SK-N-SH (cell line): ENCODE results near the gene NFKBIE. TPM values are rescaled to one million over a fixed set of nuclear protein-coding genes. Genes with fewer than 3 reads are reported as not detected.

ENCODE experiments used
- CTCF ChIA-PET: fragments of 300-600, 350-600 bp; formaldehyde crosslinking; extraction: SDS; loops from one replicate; lab custom pipeline; 2021; lab: Yijun Ruan, JAX
- POLR2A ChIA-PET: fragments of 350-600 bp; sonication (Branson Sonifier 250); formaldehyde crosslinking; extraction: SDS; loops from one replicate; lab custom pipeline; 2020; ENCODE audit warnings: antibody characterized with exemption, inconsistent platforms; lab: Yijun Ruan, JAX
- DNase-seq: peaks from one replicate; pipeline ENCODE4 v3.0.0; 2012
- H2AFZ ChIP-seq: fragments of 200-600 bp; sonication (generic); 2 replicates; pipeline ENCODE4 v1.8.1; 2016; ENCODE audit warnings: antibody characterized with exemption, mild to moderate bottlenecking, low read depth
- H3F3A ChIP-seq: fragments of 200-600 bp; sonication (generic); replicated peaks from 2 replicates; pipeline ENCODE3; 2016; ENCODE audit warnings: antibody characterized with exemption, mild to moderate bottlenecking; ENCODE audit not compliant: insufficient read depth
- H3K27ac ChIP-seq, 2 experiments: fragments of 200-500 bp in 1 of 2; fragments of 200-600 bp in 1 of 2; sonication (Bioruptor generic) in 1 of 2; sonication (generic), shearing (Covaris generic) in 1 of 2; 2 replicates each; pipeline versions ENCODE4 v1.5.1 to v1.6.1; 2014 to 2016; ENCODE audit warnings: low read depth in 2 of 2, inconsistent platforms in 1 of 2, low read length in 1 of 2, mild to moderate bottlenecking in 1 of 2, mixed read lengths in 1 of 2
- H3K27me3 ChIP-seq: fragments of 200-600 bp; sonication (generic), shearing (Covaris generic); 2 replicates; pipeline ENCODE4 v1.6.1; 2016; ENCODE audit warnings: mixed run types; ENCODE audit not compliant: insufficient read depth
- H3K36me3 ChIP-seq, 2 experiments: fragments of 200-500 bp in 1 of 2; fragments of 200-600 bp in 1 of 2; sonication (Bioruptor generic) in 1 of 2; sonication (generic) in 1 of 2; replicated peaks in 1 of 2; 2 replicates each; pipeline versions ENCODE3 to v1.5.1; 2014 to 2016; ENCODE audit warnings: low read length in 1 of 2, mild to moderate bottlenecking in 1 of 2; ENCODE audit not compliant: insufficient read depth in 2 of 2, control insufficient read depth in 1 of 2
- H3K4me1 ChIP-seq, 2 experiments: fragments of 200-500 bp in 1 of 2; fragments of 200-600 bp in 1 of 2; sonication (Bioruptor generic) in 1 of 2; sonication (generic), shearing (Covaris generic) in 1 of 2; 2 replicates each; pipeline versions ENCODE4 v1.5.1 to v1.6.1; 2014 to 2016; ENCODE audit warnings: low read depth in 1 of 2, low read length in 1 of 2, mixed run types in 1 of 2; ENCODE audit not compliant: insufficient read depth in 2 of 2, control insufficient read depth in 1 of 2
- H3K4me2 ChIP-seq: fragments of 200-600 bp; sonication (generic), shearing (Covaris generic); 2 replicates; pipeline ENCODE4 v1.6.1; 2017; ENCODE audit warnings: mixed run types
- H3K4me3 ChIP-seq, 2 experiments: fragments of 200-500 bp in 1 of 2; fragments of 200-600 bp in 1 of 2; sonication (Bioruptor generic) in 1 of 2; sonication (generic), shearing (Covaris generic) in 1 of 2; 2 replicates each; pipeline versions ENCODE4 v1.5.1 to v1.8.1; 2014 to 2016; ENCODE audit warnings: low read depth in 2 of 2, inconsistent platforms in 1 of 2, low read length in 1 of 2, mild to moderate bottlenecking in 1 of 2, mixed read lengths in 1 of 2, moderate library complexity in 1 of 2
- H3K79me2 ChIP-seq: fragments of 200-600 bp; sonication (generic); 2 replicates; pipeline ENCODE4 v1.8.1; 2017; ENCODE audit warnings: mild to moderate bottlenecking; ENCODE audit not compliant: insufficient read depth
- H3K9ac ChIP-seq: fragments of 200-600 bp; sonication (generic); 2 replicates; pipeline ENCODE4 v1.6.1; 2017; ENCODE audit warnings: mixed run types
- H3K9me2 ChIP-seq: fragments of 200-600 bp; sonication (generic); 2 replicates; pipeline ENCODE4 v1.6.1; 2017; ENCODE audit warnings: mixed run types
- H3K9me3 ChIP-seq: fragments of 200-600 bp; sonication (generic); 2 replicates; pipeline ENCODE4 v1.6.1; 2017; ENCODE audit warnings: mixed run types, mild to moderate bottlenecking, moderate library complexity
- H4K20me1 ChIP-seq: fragments of 200-600 bp; sonication (generic); 2 replicates; pipeline ENCODE4 v1.6.1; 2017; ENCODE audit warnings: mild to moderate bottlenecking, mixed run types; ENCODE audit not compliant: insufficient read depth
- EZH2phosphoT487 ChIP-seq: fragments of 200-600 bp; sonication (generic); IDR thresholded peaks from 2 replicates; pipeline ENCODE4 v1.6.1; 2017; ENCODE audit warnings: low read depth, mixed run types, mild to moderate bottlenecking, antibody characterized with exemption, moderate library complexity, borderline replicate concordance
- MEF2A ChIP-seq: IDR thresholded peaks from 2 replicates; pipeline ENCODE4 v1.4.0; 2012; ENCODE audit warnings: low read depth, borderline replicate concordance
- MXI1 ChIP-seq: IDR thresholded peaks from 2 replicates; pipeline ENCODE4 v1.6.1; 2012; ENCODE audit warnings: mild to moderate bottlenecking, low read depth, low read length, improper control_type of control experiment
- NFIC ChIP-seq: IDR thresholded peaks from 2 replicates; pipeline ENCODE4 v1.4.0; 2012; ENCODE audit warnings: borderline replicate concordance
- NRF1 ChIP-seq: IDR thresholded peaks from 2 replicates; pipeline ENCODE4 v1.6.1; 2012; ENCODE audit warnings: low read depth, mild to moderate bottlenecking, low read length
- POLR2AphosphoS5 ChIP-seq: IDR thresholded peaks from 2 replicates; pipeline ENCODE4 v1.6.1; 2012; ENCODE audit warnings: low read depth, low read length
- REST ChIP-seq: IDR thresholded peaks from 2 replicates; pipeline ENCODE4 v1.6.1; 2012; ENCODE audit warnings: mild to moderate bottlenecking, low read depth, low read length, moderate library complexity
- TCF12 ChIP-seq: IDR thresholded peaks from 2 replicates; pipeline ENCODE4 v1.4.0; 2012
- TEAD4 ChIP-seq: IDR thresholded peaks from 2 replicates; pipeline ENCODE4 v1.4.0; 2012; ENCODE audit warnings: mild to moderate bottlenecking, borderline replicate concordance; ENCODE audit not compliant: insufficient read depth
- YY1 ChIP-seq: IDR thresholded peaks from 2 replicates; pipeline ENCODE4 v1.4.0; 2012; ENCODE audit warnings: low read depth, mild to moderate bottlenecking
- WGBS: methylation state at CpG from one replicate; pipeline ENCODE4 v1.1.6; 2017; ENCODE audit warnings: low lambda C conversion rate; 5-methylcytosine and 5-hydroxymethylcytosine counted together
- polyA plus RNA-seq, 3 experiments: library from polyadenylated mRNA; depleted of rRNA; stranded (reverse); fragments of >200 nt; gene quantifications; 2 replicates each; pipeline ENCODE4 v1.2.3, GENCODE V29; 2012
- TF ChIP-seq, protein P1 (sequence below): fragments of 150-350 bp; IDR thresholded peaks from 2 replicates; pipeline ENCODE4 v1.6.1; 2017; ENCODE audit warnings: antibody characterized with exemption, low read length, low read depth, borderline replicate concordance
- TF ChIP-seq, protein P2 (sequence below): IDR thresholded peaks from 2 replicates; pipeline ENCODE4; 2012

NFKBIE gene
- polyA plus RNA-seq, 1 of the 3 experiments (the other 2 are of a cell fraction), result 5.8 TPM

DNA sequence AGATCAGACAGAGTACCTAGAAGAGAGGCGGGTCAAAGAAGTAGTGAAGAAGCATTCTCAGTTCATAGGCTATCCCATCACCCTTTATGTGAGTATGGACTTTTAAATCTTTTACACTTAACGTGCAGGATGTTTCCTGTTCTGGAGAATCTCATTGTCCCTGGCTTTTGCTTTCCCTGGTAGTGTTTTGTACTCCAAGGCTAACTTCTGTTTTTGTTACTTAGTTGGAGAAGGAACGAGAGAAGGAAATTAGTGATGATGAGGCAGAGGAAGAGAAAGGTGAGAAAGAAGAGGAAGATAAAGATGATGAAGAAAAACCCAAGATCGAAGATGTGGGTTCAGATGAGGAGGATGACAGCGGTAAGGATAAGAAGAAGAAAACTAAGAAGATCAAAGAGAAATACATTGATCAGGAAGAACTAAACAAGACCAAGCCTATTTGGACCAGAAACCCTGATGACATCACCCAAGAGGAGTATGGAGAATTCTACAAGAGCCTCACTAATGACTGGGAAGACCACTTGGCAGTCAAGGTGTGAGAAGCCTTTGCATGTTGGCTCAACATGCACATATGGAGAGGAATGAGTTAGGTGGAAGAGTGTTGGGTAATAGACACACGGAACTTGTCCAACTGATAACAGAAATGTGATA is 15.2 kb downstream of the NFKBIE start:
- H3K9ac ChIP-seq, result no peak overlapping the region
- H3F3A ChIP-seq, result peaks cover 68% of the 10 kb centered on the region
- peaks cover 13 to 39% of the 10 kb centered on the region in 2 experiments; a peak in 3 of 4 replicates for H3K4me1 ChIP-seq
- 0 out of 2 replicates have a peak overlapping the region, but pooled peaks have one; percentile 98 for H3K4me2 ChIP-seq
- H3K9me3 ChIP-seq, result no peaks in the 10 kb centered on the region
- H3K27ac ChIP-seq, result peak overlapping the region in 1 of 2 experiments; percentile 34; a peak in 2 of 4 replicates
- peaks cover 82% of the 10 kb centered on the region for H4K20me1 ChIP-seq
- H3K79me2 ChIP-seq, result peaks cover 80% of the 10 kb centered on the region
- ChIA-PET CTCF (interaction anchor here (0.6 to 8.1 kb wide), 3 partner anchors 13 to 75 kb away, joined by 3 to 115 read pairs (median 6); no protein-coding TSS in a partner anchor), POLR2A (no interaction called here)
- no peak for DNase-seq
- H3K27me3 ChIP-seq, result no peaks in the 10 kb centered on the region
- H2AFZ ChIP-seq, result no peak overlapping the region
- no peak overlapping the region for H3K4me3 ChIP-seq
- TF ChIP-seq POLR2AphosphoS5, result no peak
- TF ChIP-seq EZH2phosphoT487, result no peak
- TF ChIP-seq, protein P1, sequence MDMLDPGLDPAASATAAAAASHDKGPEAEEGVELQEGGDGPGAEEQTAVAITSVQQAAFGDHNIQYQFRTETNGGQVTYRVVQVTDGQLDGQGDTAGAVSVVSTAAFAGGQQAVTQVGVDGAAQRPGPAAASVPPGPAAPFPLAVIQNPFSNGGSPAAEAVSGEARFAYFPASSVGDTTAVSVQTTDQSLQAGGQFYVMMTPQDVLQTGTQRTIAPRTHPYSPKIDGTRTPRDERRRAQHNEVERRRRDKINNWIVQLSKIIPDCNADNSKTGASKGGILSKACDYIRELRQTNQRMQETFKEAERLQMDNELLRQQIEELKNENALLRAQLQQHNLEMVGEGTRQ, result no peak
- no peak for TF ChIP-seq NRF1
- no peak for TF ChIP-seq MEF2A
- no peak for TF ChIP-seq MXI1
- TF ChIP-seq YY1, result no peak
- TF ChIP-seq, protein P2, sequence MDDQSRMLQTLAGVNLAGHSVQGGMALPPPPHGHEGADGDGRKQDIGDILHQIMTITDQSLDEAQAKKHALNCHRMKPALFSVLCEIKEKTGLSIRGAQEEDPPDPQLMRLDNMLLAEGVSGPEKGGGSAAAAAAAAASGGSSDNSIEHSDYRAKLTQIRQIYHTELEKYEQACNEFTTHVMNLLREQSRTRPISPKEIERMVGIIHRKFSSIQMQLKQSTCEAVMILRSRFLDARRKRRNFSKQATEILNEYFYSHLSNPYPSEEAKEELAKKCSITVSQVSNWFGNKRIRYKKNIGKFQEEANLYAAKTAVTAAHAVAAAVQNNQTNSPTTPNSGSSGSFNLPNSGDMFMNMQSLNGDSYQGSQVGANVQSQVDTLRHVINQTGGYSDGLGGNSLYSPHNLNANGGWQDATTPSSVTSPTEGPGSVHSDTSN, result no peak
- TF ChIP-seq NFIC, result no peak
- no peak for TF ChIP-seq TEAD4
- TF ChIP-seq REST, result no peak
- no peak for TF ChIP-seq TCF12
- H3K9me2 ChIP-seq, result no peaks in the 10 kb centered on the region
- WGBS, result 74% methylated on average over 6 of the region's 6 CpGs
- peaks cover 63 to 70% of the 10 kb centered on the region in 2 experiments for H3K36me3 ChIP-seq
